ENCODE measurements around the gene APBB1IP.
A peak's percentile ranks its signal among the peaks of the same experiment; 100 is the strongest.

Gene APBB1IP

DNA sequence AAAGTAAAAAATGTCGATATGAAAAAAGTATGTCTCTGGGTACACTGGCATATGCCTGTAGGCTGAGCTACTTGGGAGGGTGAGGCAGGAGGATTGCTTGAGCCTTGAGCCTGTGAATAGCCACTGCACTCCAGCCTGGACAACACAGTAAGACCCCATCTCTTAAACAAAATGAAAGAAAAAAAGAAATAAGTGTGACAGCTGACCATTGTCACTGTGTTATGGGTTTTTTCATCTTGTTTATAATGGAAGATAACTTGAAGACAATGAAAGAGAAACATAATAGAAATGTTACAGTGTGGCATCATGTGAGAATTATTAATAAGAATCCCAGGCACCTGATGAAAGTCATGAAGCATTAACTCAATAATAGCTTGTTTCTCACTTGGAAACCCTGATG is 75.0 kb downstream of the APBB1IP start:
- no peak for DNase-seq

DNA sequence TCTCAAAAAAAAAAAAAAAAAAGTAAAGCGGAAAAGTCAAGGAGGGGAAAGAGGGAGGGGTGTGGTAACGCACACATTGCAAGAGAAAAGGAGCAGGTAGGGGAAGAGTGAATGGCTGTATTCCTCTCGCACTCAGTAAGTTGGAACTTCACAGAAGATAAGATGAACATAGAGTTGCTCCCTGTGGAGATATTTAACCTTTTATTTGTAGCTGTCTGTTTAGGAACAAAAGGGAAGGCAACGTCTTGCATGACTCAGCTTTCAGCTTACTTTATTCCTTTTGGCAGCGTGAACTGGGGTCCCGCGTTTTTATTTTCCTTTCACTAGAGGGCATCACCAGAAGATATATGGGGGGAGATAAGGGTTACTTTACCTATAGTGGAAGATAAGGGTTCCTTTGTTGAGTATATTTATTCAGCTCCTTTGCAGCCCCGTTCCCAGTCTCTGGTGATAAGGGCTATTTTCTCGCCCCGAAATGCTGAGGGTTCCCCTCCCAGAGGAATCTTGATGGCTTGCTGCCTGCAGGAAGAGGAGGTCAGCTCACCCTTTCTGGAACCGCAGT is 78.5 kb downstream of the APBB1IP start:
- DNase-seq, result no peak

DNA sequence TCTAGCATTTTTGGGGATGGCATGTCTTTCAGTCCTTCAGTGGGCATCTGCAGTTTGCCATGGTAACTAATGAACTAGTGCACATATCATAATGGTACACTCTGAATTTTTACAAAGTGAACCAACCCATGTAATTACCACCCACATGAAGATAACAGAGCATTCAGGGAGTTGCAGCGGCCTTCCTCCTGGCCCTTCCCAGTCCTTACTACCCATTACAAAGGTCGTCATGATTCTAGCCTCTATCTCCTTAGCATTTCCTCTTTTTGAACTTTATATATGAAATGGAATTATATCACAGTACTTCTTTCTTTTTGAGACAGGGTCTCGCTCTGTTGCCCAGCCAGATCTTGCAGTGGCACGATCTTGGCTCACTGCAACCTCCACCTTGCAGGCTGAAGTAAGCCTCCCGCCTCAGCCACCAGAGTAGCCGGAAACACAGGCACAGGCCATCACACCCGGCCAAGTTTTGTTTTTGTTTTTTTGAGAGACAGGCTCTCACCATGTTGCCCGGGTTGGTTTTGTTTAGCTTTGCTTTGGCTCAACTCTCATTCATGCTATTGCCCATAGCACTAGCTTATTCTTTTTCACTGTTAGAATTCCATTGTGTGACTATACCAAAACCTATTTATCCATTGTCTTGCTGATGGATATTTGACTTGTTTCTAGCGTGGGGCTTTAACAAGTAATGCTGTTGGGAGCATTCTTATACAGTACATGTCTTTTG is 79.2 kb downstream of the APBB1IP start:
- no peak for DNase-seq

DNA sequence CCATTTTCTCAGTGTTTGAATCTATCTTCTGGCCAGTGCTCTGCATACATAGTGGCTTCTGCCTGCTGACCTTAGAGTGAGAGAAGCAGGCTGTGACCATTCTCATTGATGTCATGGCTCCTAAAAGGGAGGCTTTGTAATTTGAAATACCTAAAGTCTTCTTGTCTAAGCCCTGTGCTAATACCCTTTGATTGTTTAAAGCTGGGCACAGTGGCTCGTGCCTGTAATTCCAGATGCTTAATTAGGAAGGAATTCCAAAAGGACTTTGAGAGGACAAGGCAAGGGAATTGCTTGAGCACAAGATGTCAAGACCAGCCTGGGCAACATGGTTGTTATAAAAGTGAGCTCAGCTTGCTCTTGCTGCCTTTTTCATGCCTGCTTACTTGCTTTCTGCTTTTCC is 81.7 kb downstream of the APBB1IP start:
- no peak for DNase-seq

DNA sequence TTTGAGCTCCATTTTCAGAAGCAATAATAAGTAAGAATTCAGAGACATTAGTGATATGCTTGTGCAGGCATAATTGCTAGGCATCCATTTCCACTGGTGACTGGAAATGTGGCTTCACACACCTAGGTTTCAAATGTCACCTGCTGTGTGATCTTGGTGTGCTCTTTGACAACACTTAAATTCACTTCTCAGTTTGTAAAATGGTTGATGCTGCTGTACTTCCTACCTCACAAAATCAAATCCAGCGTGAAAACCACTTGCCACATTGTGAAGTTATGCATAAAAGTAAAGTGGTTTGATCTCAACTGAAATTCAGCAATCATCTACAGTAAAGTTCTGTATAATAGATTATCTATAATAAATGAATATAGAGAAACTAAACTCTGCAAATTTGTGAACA is 82.4 kb downstream of the APBB1IP start:
- no peak for DNase-seq

DNA sequence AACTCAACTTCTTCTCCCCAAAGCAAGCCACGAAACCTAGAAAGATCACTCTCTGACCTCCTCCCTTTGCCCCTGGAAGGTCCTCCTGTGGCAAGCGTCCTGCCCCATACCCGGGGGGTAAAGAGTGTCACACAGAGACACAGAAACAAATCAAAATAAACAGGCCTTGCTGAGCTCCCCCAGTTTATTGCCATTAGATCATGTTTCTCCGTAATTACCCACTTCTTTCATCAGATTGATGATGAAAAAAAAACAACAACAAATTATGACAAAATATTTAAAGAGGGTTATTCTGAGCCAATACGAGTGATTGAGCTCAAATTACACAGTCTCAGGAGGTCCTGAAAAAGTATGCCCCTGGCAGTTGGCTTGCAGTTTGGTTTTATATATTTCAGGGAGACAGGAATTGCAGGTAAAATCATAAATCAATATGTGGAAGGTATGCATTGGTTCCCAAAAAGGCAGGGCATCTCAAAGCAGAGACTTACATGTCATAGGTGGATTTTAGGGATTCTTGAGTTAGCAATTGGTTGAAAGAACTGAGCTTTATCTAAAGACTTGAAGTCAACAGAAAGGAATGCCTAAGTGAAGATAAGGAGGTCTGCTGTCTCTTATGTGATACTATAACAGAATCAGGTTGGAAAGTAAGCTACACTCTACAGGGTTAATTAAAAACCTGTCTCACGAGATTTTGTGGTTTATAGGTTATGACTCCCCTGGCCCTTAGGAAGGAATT is 86.2 kb downstream of the APBB1IP start:
- no peak for DNase-seq

DNA sequence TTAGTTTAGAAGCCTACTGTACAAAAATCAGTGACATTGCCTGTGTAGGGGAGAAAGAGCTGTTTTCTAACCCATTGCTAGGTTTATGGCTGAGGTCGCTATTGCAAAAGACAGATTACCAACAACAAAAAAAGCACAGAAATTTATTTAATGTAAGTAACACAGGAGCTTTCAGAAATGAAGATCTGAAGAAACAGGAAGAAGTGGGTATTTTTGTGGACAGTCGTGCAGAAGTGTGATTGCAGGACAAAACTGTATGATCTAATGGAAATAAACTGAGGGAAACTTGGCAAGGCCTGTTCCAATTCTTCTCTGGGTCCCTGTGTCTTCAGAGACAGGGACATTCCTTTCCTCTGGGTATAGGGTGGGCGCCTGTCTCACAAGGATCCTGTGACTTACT is 87.4 kb downstream of the APBB1IP start:
- no peak for DNase-seq

DNA sequence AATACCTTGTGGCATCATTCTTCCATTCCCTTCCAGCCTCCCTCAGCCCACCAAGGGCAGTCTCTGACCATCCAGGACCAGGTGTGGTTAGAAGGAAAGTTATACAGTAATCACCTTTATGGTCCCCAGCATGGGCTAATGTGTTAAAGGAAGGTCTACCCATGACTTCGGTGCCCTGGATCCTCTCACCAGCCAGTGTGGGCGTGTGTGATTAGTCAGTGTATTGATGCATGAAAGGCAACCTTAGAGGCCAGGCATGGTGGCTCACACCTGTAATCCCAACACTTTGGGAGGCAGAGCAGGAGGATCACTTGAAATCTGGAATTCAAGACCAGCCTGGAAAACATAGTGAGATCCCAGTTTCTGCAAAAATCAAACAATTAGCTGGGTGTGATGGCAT is 88.9 kb downstream of the APBB1IP start:
- DNase-seq, result no peak

DNA sequence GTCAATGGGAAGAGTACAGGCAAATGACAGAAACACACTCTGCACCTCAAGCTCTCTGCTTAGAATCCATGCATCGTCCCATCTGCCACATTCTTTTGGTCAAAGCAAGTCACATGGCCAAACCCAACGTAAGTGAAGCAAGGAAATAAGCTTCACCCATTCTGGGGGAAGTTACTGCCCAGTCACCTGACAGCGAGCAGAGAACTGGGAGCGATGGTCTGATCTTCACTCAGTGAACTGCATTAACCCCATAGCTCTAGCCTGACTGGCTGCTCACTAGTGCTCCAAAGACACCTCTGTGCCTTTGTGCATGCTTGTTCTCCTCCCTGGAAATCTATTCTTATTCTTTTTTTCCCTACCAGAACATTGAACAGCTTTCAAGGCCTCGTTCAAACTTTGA is 89.9 kb downstream of the APBB1IP start:
- no peak for DNase-seq

DNA sequence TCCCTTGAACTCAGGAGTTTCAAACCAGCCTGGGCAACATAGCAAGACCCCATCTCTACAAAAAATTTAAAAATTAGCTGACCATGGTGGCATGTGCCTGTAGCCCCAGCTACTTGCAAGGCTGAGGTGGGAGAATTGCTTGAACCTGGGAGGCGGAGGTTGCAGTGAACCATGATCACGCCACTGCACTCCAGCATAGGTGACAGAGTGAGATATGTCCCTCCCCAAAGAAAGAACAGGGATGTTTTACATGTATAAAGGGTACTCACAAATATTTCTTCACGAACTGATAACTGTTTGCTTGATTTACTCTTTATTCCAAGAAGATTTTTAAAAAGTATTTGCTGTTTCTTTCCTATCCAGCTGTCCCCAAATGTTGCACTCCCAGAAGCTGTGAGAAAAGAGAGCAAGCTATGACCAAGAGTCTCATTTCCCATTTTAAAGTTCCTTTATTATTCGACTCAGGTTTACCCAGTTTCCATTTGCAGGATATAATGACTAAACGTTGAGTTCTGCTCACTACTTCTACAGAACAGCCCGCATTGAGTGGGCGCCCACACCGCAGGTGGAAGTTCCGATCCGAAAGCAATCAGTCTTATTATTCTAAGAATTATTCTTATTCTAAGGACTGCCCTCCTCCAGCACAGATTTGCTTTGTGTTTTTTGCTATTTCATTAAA is 90.7 kb downstream of the APBB1IP start:
- no peak for DNase-seq

DNA sequence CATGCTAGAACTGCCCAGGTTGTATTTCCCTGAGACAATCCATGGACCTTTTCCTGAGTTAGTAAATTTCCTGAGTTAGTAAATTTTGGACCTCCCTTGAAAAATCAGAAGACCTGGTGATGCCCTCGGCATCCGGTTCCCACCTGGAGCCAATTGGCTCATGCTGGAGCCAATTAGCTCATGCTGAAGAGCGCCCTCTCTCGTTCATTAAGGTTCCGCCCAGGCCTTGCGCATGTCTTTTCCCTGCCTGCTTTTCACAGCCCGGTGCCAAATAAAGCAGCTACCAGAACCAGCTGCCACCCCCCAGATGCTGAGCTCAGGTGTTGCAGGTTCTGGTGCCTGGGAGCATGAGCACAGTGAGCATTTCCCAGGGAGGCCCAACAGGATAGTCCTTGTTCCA is 96.2 kb downstream of the APBB1IP start:
- no peak for DNase-seq

DNA sequence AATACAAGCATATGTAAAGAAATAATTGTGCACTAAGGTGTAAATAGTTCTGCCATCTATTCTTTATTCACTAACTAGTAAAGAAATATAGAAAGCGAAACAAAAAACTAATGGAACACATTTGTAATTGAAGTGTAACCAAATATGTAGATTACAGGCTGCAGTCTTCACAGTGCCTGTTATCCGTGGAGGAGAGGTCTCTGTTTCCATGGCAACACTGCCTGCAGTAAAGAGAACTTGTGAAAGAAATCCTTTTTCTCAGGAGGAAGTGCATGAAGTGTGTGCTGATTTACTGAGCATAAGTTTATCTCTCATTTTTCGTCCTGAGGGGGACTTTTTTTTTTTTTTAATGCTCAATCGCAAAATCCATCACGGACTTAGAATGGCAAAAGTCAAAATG is 102.5 kb downstream of the APBB1IP start:
- peak; percentile 47 for DNase-seq

DNA sequence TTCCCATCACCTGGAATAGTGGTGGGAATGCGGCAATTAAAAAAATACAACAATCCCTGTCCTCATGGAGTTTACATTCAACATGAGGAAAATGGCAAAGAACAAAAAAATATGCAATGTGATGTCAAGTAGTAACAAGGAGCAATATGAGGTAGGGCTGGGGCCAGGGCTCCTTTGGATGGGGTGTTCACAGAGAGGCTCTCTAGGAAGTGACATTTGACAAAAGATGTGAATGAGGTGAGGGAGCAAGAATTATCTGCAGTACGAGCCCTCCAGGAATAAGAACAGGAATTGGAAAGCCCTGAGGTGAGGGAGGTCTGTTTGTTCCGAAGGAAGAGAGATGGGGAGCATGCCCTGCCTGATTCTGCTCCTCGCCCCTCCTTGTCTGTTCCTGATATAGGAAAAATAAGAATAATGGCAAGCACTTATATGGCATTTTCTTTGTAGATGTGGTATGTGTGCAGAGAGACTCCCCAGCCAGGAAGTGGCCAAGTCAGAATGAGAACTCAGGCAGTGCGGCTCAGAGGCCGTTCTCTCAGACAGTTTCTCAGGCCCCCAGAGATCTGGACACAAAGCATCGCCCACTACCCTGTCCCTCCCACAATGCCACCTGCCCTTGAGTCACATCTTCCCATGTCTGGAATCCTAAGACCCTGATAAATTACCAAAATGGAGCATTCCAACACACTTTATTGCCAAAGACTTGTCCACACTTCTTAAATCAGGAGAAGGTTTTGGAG is 105.6 kb downstream of the APBB1IP start:
- no peak for DNase-seq

DNA sequence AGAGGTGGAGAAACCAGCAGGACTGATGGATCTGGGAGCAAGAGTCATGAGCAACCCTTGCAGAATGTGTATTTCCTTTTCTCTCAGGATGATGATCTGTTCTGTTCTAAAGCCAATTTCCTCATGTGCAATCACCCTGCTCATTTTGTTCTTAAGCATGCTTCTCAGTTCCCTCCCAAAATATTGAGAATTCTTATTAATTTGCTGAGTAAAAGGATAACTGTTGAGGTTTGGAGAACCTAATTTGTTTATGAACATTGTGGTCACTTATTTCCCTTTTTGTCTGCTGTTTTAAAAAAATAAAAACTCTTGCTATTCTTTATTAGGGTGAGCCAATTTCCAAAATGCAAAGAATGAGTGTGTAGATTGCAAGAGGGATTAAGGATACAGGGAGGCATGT is 106.8 kb downstream of the APBB1IP start:
- no peak for DNase-seq

DNA sequence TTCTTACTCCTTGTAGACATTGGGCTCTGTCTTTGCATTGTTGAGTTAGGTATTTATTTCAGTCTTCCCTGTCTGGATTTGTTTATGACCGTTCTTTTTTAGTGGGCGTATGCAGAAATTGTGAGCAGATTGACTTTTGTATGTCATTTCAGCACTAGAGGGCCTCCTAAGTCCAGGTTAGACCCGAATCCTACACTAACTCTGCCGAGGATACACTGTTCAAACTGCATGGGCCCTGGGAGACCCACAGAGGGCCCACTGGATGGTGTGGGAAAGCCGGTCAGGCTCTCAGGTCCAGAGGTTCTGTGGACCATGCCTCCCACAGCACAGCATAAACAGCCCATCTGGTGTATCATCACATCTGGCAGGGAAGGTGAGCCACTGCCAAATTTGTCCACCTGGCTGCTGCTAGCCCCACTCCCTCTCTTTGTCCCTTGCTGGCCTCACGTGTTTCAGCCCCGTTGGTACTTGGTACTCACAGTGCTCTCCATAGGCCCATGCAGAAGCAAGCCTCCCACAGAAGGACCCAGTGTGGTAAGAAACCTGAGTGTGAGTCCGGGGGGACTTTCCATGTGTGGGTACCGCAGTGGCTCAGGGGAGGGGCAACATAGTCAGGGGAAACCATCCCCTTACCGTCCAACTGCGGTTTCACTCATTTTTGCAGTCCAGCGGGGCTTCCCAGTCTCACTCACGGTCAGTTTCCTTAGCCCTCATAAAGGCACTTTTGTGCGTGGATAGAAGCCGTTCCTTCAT is 112.8 kb downstream of the APBB1IP start:
- no peak for DNase-seq

DNA sequence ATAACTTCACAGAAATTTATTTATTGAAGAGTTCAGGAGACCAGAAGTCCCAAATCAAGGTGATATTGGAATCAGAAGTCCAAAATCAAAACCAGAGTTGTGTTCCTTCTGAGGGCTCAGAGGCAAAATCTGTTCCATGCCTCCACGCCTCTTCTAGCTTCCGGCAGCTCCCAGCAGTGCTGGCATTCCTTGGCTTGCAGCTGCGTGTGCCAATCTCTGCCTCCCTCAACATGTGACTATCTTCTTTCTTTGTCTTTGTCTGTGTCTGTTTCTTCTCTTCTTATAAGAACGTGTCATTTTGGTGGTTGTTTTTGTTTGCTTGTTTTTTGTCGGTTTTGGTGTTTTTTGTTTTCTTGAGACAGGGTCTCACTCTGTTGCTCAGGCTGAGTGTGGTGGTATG is 116.1 kb downstream of the APBB1IP start:
- DNase-seq, result no peak

DNA sequence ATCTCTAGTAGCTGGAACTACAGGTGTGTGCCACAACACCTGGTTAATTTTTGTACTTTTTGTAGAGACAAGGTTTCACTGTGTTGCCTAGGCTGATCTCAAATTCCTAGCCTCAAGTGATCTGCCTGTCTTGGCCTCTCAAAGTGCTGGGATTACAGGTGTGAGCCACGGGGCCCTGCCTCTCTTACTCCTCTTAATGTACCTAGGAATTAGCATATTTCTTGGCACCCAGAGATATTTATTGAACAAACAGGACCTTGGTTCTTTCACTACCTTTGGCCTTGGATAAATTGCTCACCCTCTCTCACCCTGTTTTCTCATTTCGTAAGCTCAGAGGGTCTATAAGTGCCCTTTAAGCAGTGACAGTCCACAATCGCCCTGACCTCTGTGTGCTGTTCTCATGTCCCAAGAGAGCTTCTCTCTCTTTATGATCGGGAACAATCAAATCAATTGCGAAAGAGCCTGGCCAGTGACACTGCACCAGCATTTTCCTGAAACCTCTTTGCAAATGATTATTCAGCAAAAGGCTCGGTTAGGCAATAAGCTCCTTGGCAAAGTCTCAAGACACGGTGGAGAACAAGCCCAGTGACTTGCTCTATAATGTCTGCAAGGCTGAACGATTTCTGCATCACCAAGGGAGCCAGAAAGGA is 117.7 kb downstream of the APBB1IP start:
- no peak for DNase-seq

DNA sequence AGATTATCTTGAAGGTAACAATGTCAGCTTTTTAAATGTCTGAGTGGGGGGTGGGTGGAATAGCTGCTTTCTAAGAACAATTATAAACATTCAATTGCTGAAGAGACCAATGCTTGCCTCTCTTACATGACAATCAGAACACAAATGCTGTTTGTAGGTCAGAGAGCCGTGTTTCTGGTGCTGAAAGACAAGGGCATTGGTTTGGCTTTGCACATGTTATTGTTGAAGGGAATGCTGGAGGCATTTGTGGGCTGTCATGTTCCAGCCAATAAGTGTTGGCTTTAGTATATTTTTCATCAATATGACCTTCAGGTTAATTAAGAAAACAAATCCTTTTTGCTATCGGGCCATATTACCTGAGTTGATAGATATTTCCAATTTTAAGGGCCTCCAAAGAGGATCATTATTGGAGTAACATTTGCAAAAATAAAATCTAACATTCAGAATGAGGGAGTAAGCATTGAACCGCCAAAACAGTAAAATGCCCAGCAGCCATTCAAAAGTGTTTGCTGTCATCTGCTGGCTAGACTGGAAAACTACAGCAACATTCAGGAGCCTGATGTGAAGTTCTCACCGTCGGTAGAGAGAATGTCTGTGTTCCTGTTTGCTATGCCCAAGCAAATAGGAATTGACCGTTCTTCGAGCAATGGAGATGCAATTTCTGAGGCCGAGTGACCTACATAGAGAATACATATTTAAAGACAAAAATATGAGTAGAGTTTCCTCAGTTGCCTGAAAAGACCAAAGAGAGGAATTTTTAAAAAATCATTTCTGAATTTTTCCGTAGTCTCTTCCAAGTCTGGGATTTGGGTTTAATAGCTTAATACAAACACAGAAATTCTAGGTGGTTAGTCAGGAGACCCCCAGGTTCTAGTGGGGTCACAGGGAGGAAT is 118.9 kb downstream of the APBB1IP start:
- DNase-seq, result peak; percentile 60

DNA sequence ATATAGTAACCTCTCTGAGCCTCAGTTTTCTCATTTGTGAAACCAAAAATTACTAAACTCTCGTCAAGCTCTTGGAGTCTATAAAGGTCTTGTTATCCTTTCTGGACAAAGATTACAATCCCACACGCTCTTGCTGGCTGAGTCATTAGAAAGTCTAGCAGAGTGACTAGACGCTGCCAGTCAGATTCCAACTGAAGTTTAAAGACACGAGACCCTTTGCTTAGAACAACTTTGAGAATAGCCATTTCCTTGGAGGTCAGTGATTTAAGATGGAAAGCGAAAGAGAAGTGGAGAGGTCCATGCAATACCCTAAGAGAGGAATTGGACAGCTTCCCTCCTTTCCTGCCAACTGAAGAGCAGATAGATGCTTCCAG is 119.5 kb downstream of the APBB1IP start:
- DNase-seq, result no peak

DNA sequence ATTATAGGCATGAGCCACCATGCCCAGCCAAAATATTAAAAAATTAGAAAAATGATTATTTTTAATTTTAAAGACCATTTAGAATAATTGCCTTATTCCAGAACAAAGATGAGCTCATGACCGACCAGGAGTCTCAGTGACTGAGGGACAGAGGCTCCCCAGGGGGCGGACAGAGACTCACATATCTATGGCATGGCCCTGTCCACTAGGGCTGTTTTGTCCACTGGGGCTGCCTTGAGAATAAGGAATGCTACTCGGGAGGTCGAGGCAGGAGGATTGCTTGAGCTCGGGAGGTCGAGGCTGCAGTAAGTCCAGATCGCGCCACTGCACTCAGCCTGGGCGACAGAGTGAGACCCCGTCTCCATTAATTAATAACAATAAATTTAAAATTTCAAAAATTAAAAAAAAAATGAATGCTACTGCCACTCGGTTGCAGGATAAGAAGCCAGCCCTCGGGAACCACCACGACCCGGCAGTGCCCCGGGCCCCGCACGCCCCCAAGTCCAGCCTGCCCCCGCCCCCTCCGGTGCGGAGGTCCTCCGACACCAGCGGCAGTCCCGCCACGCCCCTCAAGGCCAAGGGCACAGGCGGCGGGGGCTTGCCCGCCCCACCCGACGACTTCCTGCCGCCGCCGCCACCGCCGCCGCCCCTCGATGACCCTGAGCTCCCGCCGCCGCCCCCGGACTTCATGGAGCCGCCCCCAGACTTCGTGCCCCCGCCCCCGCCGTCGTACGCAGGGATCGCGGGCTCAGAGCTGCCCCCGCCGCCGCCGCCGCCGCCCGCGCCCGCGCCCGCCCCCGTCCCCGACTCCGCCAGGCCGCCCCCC is 128.6 kb downstream of the APBB1IP start:
- peak; percentile 32 for DNase-seq
